GM18505 (cell line): ENCODE measurements around the gene TIGD2.
"Not testable (repeated sequence)": the region's sequence is repeated elsewhere in the genome, so short reads cannot be mapped to it uniquely, and the experiment has no call there.

Experiments used
- ATAC-seq: cut with Tn5 transposase; IDR thresholded peaks from one replicate; pipeline ENCODE4 v1.9.1; 2021; ENCODE audit not compliant: unreplicated experiment
- POLR2A ChIP-seq: IDR thresholded peaks from 4 replicates; pipeline ENCODE4 v1.6.1; 2011; ENCODE audit warnings: borderline replicate concordance; ENCODE audit not compliant: insufficient read depth, insufficient read length; ENCODE audit errors: extremely low read depth

Gene TIGD2

DNA sequence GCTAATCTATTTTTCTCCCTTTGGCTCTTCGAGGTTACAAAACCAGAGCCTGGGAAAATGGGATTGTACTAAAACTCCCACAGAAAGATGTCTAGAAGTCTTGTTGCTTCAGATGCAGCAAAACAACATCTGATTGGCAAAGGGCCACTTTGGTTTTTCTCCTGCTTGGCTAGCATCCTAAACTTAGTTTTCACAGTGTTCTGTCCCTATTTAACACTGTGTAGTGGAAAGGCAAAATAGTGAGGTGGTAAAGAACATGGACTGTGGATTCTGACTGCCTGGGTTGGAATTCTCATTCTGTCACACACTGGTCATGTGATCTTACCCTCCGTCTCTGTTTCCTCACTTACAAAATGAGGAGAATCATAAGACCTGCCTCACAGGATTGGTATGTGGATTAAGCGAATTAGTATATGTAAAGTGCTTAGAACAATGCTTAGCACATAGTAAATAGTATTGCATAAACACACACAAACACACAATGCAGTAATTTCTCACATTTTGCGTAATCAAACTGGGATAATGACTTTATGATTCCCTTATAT is 23.5 kb downstream of the TIGD2 start:
- no peak for TF ChIP-seq POLR2A
- ATAC-seq, result no peak

DNA sequence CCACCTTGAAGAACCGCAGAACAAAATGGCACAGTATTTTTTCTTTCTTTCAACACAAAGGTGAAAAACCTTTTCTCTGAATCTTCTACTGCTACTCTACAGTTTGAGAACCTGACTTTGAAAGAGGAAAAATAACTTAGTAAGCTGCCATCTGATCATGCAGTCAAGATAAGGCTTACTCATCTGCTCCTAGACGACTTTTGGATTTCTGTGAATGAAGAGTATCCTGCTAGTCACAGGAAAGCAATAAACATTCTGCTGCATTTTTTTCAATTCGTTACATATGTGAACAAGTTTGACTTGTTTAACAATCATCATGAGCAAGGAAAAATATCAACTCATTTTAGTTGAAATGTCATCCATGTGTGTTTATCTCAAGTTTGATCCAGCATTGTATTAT is 25.2 kb downstream of the TIGD2 start:
- ATAC-seq, result no peak
- TF ChIP-seq POLR2A, result no peak

- no peak for ATAC-seq
- no peak for TF ChIP-seq POLR2A
These were observed 25.9 kb downstream of the TIGD2 start for GRCh38 chr4:89137231-89137630.

DNA sequence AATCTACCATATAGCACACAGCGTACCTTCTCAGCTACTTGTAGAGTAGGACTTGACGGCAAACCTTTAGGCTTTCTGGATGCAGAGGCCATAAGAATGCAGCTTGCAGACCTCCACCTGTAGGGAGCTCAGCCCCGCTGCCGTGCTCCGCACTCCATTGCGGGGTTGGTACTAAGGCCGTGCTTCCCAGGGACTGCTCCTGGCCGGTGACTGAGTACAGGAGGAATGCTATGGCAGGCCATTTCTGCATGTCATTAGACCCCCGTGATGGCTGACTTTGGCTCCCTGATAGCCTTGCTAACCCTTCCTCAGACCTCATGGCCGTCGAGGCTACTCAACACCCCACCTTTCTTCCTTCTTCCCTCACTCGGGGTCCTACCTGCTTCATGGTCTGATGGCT is 26.4 kb downstream of the TIGD2 start:
- ATAC-seq, result no peak
- no peak for TF ChIP-seq POLR2A

DNA sequence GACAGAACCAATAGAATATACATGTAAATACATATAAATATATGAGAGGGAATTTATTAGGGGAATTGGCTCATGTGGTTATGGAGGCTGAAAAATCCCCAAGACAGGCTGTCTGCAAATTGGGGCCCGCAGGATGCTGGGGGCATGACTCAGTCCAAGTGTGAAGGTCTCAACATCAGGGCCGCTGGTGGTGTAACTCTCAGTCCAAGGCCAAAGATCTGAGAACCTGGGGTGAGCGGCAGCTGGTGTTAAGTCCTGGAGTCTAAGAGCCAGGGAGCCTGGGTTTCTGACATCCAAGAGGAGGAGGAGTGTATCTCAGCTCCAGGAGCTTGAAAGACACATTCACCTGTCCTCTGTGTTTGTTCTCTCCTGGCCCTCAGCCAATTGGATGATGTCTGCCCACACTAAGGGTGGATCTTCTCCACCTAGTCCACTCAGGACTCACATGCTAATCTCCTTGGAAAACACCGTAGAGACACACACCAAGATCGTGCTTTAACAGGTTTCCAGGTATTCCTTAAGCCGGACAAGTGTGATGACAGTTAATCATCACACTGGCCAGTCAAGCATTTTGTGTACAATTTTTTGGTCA is 28.9 kb downstream of the TIGD2 start:
- TF ChIP-seq POLR2A, result no peak
- ATAC-seq, result no peak

- peak; percentile 75 for ATAC-seq
These were observed 31.6 kb downstream of the TIGD2 start for GRCh38 chr4:89142691-89143669.

GRCh38 chr4:89144652-89145051 is 33.3 kb downstream of the TIGD2 start:
- ATAC-seq, result not testable (repeated sequence)

More at GRCh38 chr4:89142691-89143669, 31.6 kb downstream of the TIGD2 start:
- TF ChIP-seq POLR2A, result no peak

DNA sequence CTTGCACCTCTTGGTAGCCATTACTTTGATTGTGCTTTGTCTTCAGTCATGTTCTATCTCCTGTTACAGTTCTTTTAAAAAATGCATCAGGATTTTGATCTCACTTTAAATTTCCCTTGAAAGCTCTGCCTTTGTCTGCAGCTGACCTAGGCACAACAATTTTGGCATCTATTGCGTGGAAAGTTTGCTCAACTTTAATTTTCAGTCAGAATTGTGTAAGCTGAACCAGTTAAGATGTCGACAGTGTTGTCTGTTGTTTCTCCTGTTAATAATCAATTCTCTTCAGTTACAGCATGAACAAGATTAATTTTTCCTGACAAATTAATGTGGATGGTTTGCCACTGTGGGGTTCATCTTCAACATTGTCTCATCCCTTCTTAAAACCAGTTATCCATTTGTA is 34.9 kb downstream of the TIGD2 start:
- TF ChIP-seq POLR2A, result no peak
- no peak for ATAC-seq

DNA sequence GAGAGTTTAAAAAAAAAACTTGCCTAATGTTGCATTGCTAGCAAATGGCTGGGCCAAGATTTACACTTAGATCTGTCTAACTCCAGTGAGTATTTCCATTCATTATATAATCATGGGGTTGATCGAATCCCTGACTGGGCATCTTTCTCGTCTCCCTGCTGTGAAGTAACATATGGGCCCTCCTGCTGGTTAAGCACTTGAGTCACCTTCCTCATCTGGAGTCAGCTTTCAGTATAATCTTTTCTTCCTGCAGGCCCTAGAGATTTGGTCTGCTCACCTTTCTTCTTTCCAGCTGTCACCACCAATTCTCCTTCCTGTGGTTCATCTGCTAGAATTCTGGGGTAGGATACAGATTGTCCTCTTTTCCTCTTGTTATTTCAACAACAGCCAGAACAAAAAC is 41.6 kb downstream of the TIGD2 start:
- TF ChIP-seq POLR2A, result no peak
- ATAC-seq, result no peak

GRCh38 chr4:89156174-89156914 is 45.0 kb downstream of the TIGD2 start:
- no peak for ATAC-seq
- TF ChIP-seq POLR2A, result no peak

DNA sequence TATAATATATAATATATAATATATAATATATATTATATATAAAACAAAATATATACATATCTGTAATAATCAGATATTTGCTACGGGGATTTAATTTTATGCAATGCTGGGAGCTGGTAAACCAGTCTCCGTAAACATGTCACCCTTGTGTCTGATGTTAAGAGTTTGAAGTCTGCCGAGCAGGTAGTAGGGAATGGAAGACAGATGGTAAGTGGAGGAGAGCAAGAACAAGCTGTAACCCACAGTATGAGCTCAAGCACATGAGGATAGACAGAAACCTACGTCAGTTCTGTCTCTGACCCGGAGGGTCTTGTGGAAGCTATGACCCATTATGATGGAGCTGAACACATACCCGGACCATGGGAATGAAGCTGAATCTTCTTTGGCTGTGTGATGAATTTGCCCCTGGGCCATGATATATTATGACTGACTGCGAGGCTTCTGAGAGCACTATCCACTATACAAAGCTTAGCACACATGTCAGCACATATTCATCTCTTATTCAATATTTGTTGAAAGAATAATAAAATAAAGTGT is 46.2 kb downstream of the TIGD2 start:
- ATAC-seq, result no peak

DNA sequence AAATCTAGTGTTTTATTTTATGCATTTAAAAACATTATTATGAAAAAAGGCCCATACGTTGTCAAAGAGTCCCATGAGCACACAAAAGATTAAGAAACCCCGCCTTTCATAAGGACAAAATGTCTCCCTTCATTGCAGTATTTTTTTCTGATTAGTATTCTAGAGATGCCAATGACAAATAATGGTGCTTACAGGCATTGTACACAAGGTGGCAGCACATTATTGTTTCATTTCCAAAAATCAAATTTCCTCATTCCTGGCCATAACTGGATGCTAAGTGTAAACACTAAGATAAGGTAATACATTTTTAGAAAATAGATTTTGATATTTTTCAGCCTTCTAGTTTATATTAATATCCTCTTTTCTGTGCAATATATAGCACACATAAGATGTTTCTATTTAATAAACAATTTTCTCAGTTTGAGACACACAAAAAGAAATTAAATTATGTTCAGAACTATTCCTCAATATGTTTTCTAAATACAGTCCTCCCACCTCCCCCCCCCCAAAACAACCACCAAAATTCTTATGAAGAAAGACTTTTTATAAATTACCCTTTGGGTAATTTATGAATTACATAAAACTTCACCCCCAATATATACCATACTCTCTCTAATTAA is 47.7 kb downstream of the TIGD2 start:
- ATAC-seq, result peak; percentile 64
- TF ChIP-seq POLR2A, result no peak

More for the DNA sequence above, 46.2 kb downstream of the TIGD2 start:
- no peak for TF ChIP-seq POLR2A

DNA sequence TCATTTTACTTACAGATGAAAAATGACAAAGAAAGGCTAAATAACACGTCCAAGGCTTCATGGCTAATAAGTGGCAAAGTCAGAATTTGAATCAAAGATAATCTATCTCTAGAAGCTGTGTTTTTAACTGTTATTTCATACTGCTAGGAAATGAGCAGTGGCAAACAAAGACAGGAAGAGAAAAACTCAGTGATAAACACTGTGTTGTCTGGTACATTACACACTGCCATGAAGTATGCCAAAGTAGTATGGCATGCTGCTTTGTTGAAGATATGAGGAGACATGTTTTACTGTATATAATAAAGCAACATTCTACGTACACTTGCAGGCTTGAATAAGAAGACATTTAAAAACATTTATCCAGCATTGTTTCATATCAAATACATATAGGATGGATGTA is 49.5 kb downstream of the TIGD2 start:
- no peak for ATAC-seq
- TF ChIP-seq POLR2A, result no peak
